NCI-H2196 treated with DMSO at 0.1 percent for 48 hours (cell line): ENCODE measurements around the gene CLEC18B.
"Not testable (repeated sequence)": the region's sequence is repeated elsewhere in the genome, so short reads cannot be mapped to it uniquely, and the experiment has no call there.

Experiments
- DNase-seq: peaks from one replicate; lab custom pipeline; 2025; ENCODE audit not compliant: unreplicated experiment; lab: John Stamatoyannopoulos, UW

CLEC18B gene

GRCh38 chr16:74420612-74421481 is at the start of gene CLEC18B:
Gene CLEC18B (minus strand): TSS chr16:74421478. CDS start chr16:74421270, 208 bp downstream.
- not testable (repeated sequence) for DNase-seq

DNA sequence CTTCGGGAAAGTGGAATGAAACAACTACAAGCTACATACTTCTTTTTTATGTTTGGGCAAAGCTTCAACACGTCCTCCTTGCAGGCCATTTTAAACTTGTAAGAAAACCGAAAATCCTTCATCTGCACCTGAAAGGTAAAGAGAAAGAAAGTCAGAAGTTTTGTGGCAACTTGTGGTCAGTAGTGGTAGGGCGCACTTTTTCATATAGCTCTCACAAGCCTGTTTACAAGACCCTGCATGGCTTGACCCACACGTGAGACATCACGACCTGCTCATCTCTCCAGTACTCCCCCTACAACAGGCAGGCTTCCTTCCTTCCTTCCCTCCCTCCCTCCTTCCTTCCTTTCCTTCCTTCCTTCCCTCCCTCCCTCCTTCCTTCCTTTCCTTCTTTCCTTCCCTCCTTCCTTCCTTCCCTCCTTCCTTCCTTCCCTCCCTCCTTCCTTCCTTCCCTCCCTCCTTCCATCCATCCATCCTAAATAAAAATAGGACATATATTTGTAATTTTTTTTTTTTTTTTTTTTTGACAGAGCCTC is 48.7 kb upstream of the CLEC18B start:
- no peak for DNase-seq

GRCh38 chr16:74468807-74469525 is 47.7 kb upstream of the CLEC18B start:
- no peak for DNase-seq

DNA sequence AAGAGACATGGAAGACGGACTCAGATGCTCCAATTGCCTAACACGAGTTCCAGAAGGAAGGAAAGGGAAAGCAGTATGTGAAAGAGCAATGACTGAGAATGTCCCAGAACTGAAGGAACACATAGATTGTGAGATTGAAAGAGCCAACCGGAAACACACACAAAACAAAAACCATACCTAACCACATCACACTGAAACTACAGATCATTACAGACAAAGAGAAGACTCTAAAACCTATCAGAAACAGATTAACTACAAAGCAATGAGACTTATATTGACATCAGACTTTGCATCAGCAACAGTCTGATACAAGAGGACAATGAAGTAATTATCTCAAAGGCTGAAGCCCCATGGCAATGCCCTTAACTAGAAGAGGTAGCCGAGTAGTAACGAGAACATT is 45.6 kb upstream of the CLEC18B start:
- no peak for DNase-seq

DNA sequence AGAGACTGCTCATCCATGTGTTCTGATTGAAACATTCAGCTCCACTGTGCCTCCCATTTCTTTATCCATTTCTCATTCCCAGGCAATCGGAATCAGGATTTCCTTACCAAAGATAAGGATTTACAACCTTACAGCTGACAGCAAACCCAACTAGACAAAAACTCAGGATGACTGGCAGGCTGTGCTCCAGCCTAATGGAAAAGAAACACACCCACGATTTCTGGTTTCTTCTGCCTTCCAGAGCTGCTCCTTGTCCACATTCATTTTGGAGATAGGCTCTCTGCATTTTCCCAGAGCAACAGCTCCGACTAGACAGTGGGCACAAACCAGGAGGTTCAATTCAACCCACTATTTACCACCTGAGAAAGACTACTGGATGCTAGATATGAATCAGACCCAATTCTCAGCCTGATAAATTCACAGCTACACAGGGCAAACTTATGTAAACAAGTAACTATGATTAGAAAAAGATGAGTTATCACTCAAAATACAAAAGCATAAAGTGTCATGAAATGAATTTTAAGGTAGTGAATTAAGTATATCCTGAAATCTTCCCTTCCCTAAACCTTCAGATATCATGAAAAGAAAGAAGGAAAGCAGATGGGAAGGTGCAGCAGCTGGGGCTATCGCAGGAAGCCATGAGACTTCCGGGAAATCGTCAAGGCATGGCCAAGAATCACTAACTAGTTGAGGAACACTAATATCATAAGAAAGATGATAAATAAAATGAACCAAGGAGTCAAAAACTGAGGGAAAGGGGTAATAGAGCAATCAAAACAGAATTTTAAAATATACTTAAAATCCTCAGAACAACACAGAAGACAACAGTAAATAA is 44.8 kb upstream of the CLEC18B start:
- DNase-seq = no peak

DNA sequence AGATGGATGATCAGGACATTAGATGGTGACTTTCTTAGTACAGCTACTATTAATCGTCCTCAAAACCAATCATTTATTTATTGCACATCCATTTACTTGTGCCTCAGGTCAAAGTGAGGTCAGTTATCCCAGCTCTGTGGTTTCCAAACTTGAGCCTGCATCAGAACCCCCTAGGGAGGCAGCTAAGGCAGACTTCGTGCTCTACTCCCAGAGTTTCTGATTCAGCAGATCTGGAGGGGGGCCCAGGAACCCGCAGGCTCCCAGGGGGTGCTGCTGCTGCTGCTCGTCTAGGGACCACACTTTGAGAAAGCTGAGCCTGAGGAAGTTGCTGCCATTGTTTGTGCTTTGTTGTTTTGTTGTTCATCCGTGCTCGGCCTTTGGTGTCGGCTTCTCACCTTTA is 44.0 kb upstream of the CLEC18B start:
- no peak for DNase-seq

DNA sequence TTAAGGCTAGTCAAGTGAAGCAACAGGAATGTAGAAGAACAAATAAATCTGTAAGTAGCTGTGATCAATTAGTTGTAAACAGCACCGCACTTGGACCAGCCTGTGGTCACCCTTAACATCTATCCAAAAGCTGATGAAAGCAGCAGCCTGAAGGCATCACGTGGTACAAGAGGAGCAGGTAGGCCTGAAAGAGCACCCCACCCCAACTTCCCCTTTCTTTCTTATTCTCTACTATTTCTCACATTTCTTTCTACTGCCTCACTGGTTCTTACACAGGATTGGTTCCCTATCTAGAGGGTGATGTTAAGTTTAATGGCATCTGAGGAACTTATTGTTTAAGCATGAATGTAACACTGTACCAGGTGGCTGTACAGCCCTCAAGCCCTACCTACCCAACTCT is 42.6 kb upstream of the CLEC18B start:
- DNase-seq = no peak

GRCh38 chr16:74462361-74462760 is 41.1 kb upstream of the CLEC18B start:
- DNase-seq = no peak

- no peak for DNase-seq
Measured at GRCh38 chr16:74461826-74462225, 40.5 kb upstream of the CLEC18B start.

DNA sequence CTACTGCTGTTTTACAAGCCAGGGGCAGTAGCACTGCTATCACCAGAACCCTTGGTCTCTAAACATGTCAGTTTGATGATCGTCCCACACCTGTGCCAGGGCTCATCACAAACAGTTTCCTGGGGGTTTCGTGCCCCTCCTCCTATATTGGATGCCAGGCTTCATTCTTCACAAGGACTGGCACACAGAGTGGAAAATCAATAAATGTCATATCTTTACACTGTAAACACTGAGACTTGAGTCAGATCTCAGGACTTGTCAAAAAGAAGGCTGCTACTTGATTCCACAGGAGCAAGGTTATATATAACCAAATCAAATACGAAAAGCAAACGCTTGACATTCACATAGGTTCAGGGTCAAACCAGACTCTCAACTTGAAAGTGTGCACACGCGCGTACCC is 39.3 kb upstream of the CLEC18B start:
- DNase-seq = no peak

- DNase-seq = no peak
Measured at GRCh38 chr16:74456290-74456625, 35.0 kb upstream of the CLEC18B start.

DNA sequence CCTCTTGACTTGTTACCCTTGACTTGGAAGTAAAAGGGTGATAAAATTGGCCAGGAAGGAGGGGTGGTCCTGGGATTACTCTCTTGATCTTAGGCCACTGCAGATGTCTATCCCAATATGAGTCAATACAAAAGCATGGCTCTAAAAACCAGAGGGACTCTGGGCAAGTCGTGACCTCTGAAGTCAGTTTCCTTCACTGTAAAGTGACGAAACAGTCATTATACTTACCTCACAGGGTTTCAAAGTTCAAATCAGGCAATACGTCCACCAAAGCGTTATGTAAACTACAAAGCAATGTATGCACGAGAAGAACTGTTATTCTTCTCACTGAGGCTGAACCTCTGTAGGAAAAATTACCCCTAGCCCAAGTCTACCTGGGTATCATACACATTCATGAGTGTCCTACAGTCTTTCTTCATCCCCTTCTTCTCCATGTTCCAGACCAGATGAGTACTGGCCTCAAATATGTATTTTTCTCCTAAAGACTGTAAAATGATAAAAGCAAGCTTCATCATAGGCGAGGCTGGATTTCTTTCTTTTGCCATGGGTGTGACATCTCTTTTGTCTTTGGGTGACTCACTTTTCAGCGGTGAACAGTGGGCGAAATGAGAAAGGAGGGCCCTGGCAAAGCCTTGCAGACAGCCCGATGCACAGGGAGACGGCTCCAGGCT is 34.5 kb upstream of the CLEC18B start:
- no peak for DNase-seq

DNA sequence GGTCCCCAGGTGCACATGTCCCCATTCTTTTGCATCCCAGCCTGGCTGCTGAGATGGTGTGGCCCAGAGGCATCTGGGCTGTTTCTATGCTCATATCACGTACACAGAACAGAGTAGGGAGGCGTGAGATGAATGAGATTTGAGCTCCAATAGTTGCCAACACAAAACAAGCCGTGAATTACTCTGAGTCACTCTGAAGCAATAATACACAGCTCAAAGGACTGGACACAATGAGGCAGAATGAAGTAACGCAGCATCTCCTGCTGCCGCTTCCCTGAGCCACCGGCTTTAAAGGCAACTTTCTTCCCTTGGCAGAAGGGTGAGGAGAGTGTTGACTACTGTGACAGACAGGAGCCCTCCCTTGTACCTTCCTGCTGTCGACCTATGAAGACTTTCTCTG is 33.9 kb upstream of the CLEC18B start:
- no peak for DNase-seq

GRCh38 chr16:74451951-74452758 is 30.9 kb upstream of the CLEC18B start:
- no peak for DNase-seq

DNA sequence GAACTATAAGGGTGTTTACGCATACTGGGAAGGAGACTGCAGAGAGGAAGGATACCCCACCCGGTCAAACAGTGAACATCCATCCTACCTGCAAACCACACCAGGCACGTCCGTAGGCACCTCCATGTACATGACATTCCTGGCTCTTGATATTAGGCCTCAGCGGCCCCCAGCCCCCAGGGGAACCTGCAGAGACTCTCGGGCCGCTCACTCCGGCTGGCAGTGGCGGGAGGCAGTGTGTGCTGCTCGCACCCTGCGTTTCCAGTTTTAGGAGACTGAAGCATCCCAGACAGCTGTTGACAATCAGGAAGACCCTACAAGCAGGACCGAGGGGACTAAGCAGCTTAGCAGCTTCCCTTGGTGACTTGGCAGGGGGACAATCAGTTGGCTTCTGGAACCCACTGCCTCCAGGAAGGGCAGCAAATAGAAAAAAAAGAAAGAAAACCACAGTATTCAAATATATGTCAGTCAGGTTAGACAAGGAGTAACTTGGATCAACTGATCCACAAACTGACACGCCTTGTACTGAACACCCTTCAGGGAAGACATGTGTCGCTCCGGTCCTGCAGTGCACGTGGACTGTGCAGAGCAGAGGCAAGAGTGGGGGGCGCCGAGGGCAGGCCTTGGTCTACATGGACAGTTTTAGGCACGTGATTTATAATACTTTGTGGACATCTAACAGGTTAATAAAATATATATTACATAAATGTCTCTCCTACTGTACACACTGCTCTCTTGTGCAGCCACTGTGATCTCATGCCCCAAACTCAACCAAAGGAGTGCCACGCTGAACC is 29.9 kb upstream of the CLEC18B start:
- no peak for DNase-seq

DNA sequence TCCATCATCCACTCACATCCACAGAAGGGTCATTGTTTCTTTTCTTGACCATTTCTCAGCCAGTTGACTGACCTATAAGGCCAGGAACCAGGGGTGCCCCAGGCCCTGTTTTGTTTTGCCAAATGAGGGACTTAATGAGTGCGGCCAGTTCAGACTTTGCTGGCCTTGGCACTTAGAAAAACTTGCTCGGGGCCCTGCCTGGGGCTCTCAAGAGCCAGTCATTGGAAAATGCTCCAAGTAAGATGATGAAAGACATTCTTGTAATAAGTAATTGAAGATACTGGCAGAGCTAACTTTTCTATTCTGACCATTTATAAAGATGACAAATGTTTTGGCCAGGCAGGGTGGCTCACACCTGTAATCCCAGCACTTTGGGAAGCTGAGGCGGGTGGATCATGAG is 29.0 kb upstream of the CLEC18B start:
- no peak for DNase-seq

- no peak for DNase-seq
Measured at GRCh38 chr16:74449470-74449869, 28.2 kb upstream of the CLEC18B start.

- DNase-seq = no peak
Measured at GRCh38 chr16:74448990-74449389, 27.7 kb upstream of the CLEC18B start.

DNA sequence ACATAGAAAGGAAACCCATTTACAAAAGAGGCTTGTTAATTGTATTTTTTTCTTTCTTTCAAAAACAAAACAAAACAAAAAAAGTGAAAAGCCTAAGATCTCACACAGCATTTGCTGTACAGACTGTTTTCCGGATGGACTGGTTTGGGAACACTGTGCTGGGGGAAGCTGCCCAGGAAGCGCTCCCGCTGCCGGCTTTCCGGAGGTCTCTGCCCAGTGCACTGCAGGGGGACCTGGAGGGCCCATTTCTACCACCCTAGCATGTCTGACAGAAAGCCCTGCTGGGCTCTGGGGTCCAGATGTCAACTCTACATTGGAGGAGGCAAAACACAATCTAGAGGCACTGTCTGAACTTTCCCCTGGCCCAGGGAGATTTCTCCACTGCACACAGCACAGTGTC is 26.3 kb upstream of the CLEC18B start:
- DNase-seq = no peak
